Activated T-helper 9 cell treated with anti-CD3 and anti-CD28 coated beads, Interleukin-2, amount 50 U/mL, for 16 hours (primary cell): ENCODE results near the gene TNIK.
"Not testable (repeated sequence)": the region's sequence is repeated elsewhere in the genome, so short reads cannot be mapped to it uniquely, and the experiment has no call there.

Source experiments
- DNase-seq: peaks from one replicate; pipeline ENCODE4 v3.0.0-alpha.2; 2020; ENCODE audit warnings: low read depth

The TNIK gene

GRCh38 chr3:171384101-171384891, 75.9 kb downstream of the TNIK start:
- no peak for DNase-seq

GRCh38 chr3:171383206-171384018, 76.8 kb downstream of the TNIK start:
- DNase-seq: no peak

DNA sequence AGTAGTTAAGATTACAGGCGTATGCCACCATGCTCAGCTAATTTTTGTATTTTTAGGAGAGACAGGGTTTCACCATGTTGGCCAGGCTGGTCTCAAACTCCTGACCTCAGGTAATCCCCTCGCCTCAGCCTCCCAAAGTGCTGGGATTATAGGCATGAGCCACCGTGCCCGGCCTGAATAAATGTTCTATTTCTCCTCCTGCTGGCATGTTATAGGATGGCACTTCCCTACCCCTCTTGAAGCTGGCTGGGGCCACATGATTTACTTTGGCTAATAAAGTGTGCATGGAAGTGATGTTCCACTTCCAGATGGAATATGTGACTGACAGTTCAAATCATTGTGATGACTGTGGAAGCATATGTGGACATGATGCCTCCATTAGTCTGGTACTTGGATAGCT, 77.9 kb downstream of the TNIK start:
- not testable (repeated sequence) for DNase-seq

GRCh38 chr3:171380711-171381425, 79.3 kb downstream of the TNIK start:
- no peak for DNase-seq

DNA sequence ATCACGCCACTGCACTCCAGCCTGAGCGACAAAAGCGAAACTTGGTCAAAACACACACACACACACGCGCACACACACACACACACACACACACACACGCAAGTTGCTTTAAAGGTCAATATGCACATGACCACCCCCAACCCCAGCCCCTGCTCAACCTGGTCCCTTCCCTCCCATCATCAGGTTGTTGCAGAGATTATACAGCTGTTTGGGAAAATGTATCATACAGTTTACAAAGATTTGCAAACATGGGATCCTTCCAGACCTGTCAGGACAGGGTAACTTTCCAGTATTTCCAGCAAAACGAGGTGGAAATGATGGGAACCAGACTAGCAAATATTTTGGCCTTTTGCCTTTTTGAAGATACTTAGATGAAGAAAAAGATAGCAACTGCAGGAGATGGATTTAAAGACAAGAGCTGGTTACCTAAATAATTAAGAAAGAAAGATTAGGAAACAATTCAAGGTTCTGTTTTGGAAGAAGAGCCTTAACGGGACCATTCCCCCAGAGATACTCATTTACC, 80.2 kb downstream of the TNIK start:
- no peak for DNase-seq

GRCh38 chr3:171379281-171379680, 80.9 kb downstream of the TNIK start:
- no peak for DNase-seq

- DNase-seq: no peak
These were observed 81.6 kb downstream of the TNIK start for GRCh38 chr3:171378586-171378985.

- DNase-seq: no peak
These were observed 82.3 kb downstream of the TNIK start for GRCh38 chr3:171377859-171378258.

DNA sequence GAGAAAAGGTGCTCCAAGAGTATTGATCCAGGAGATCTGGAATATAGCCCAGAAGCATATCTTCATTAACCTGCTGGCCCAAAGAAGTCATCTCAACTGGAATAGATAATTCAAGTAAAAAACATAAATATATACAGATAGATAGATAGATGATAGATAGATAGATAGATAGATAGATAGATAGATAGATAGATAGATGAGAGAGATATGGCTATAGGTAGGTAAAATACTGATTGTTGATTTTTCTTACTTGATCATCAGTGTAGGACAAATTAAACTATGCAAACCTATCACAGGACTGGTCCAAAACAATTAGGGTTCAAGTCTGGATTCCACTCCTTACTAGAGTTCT, 83.6 kb downstream of the TNIK start:
- no peak for DNase-seq

DNA sequence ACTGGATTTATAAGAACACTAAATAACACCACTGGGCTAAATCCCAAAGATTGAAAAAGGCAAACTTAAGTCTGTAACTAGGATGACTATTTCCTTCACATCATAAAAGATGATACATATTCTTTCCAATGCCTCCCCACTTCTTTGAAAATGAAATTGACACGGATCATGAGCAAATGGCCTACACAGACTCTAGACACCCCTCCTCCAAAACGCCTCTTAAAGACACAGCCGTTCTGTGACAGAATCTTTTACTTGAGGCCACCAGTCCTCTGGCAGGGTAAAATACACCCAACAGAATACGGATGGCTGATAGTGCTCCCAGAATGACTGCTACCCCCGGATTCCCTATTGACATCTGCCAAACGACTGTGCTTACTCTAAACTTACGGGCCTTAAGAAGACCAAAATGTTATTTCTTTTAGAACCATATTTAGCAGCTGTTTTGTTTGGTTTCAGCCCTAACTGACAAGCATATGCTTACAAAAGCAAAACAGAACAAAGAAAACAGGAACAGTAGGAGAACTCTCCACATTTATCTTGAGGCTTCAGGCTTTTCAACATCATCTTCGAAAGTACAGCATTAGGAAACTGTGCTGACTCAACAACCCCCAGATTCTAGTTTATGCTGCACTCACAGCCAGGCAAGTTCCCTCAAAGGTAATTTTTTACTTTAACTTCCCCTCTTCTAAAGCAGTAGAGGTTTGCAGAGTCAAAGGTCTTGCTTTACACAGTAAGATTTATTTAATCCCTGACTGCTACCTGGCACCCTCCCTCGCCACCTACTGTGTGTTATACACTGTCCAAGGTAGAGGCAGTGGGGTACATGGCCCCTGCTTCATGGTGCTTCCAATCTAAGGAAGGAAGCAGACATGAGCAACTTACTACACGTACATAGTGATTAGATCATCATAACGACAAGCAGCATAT, 84.3 kb downstream of the TNIK start:
- DNase-seq: no peak

GRCh38 chr3:171374661-171375285, 85.4 kb downstream of the TNIK start:
- no peak for DNase-seq

DNA sequence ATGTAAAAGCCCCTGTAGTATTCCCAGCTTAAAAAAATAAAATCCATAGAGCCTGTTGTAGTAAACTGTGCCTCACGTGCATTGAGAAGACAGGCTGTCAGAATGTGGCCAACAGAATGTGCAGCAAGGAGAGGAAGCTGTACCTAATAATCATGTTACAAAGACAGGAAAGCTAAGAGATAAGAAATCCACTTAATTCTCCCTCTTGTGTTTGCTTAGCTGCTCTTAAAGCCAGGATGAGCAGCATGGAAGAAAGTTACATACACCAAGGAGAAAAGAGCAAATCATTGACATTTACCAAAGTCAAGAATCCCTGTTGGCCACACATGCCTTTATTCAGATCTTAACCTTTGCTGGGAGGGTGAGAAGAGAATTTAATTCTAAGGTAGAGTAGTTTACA, 85.9 kb downstream of the TNIK start:
- no peak for DNase-seq

GRCh38 chr3:171373711-171374110, 86.5 kb downstream of the TNIK start:
- no peak for DNase-seq

GRCh38 chr3:171372694-171373093, 87.5 kb downstream of the TNIK start:
- no peak for DNase-seq

DNA sequence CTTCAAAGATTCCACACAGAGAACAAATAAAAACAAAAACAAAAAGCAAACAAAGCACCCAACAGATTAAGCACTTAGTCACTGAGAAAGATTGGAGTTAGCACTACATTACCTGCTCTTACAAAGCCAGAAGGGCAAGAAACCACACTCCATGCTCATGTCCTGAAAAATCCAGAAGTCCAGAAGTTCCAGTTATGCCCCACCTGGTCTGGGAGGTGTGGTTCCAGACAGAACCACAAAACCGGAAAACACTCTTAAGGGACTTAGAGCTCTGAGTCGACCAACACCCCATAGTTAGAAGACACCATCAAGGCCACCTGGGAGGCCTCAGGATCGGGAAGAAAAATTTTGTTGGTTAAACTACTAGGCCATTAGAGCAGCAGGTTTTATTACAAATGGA, 88.9 kb downstream of the TNIK start:
- DNase-seq: no peak

- no peak for DNase-seq
These were observed 91.0 kb downstream of the TNIK start for GRCh38 chr3:171369156-171369555.

- DNase-seq: not testable (repeated sequence)
These were observed 93.5 kb downstream of the TNIK start for GRCh38 chr3:171366738-171367137.

GRCh38 chr3:171366043-171366442, 94.2 kb downstream of the TNIK start:
- no peak for DNase-seq

DNA sequence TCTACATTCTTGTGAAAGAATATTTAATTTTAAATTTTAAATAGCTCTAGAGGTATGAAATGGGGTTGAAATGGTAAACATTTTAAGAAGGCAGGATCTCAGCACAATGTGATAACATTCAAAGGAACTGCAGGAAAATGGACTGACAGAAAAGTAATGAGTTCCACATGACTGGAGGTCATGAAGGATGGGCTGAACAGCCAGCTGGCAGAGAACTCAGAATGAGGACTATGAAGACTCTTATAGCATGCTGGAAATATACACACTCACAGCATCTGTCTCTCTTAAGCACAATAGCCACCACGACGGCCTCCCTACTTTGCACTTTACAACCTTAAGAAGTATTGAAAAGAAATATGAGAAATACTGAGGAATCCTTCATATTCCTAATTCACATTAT, 94.7 kb downstream of the TNIK start:
- no peak for DNase-seq

- no peak for DNase-seq
These were observed 95.7 kb downstream of the TNIK start for GRCh38 chr3:171364500-171364899.

DNA sequence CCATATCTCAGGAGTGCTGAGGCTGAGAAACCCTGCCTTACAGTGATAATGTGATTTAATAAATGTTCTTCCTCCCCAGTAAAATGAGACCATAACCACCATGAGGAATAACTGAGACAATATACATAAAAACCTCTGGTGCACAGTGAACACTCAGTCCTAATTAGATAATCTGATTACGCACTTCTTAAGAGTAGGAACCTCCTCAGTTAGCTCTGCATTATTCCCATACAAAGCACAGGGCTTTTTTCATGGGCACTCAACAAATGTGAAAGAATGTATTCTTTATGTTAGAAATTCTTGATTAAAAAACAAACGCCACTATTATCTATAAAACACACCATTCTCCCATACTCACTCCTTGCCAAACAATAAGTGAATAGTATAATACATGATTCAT, 97.0 kb downstream of the TNIK start:
- no peak for DNase-seq
